Transverse colon (tissue), 4 donors: ENCODE measurements around the gene RUNX1.

ENCODE experiments used
- CTCF ChIP-seq, 5 experiments: fragments of 200-600 bp in 3 of 5; fragments of 450-650 bp in 2 of 5; sonication (generic) in 3 of 5; IDR thresholded peaks; 1 replicate in 2 of 5; 2 replicates in 3 of 5; pipeline ENCODE4 v1.5.1; 2016 to 2017; ENCODE audit warnings: antibody characterized with exemption in 5 of 5, inconsistent platforms in 3 of 5, mild to moderate bottlenecking in 2 of 5, moderate library complexity in 1 of 5
- EP300 ChIP-seq: sonication (generic); formaldehyde crosslinking; IDR thresholded peaks from one replicate; pipeline ENCODE4 v1.6.1; 2017; ENCODE audit warnings: antibody characterized with exemption, low read depth
- POLR2A ChIP-seq: fragments of 450-650 bp; IDR thresholded peaks from one replicate; pipeline ENCODE4 v1.6.1; 2016; ENCODE audit warnings: antibody characterized with exemption, mild to moderate bottlenecking, moderate library complexity
- POLR2AphosphoS5 ChIP-seq, 3 donors: sonication (generic); formaldehyde crosslinking; IDR thresholded peaks; one replicate each; pipeline ENCODE4 v1.6.1; 2016; ENCODE audit warnings: antibody characterized with exemption in 3 of 3

GRCh38 chr21:35050348-35051286 lies 1.5 kb upstream of the RUNX1 start:
- no peak for TF ChIP-seq CTCF (IDR thresholded peaks at IDR 0.05)
- no peak for TF ChIP-seq POLR2A
- peak; percentile 15 to 46 (median 30) for TF ChIP-seq POLR2AphosphoS5 (IDR thresholded peaks at IDR 0.05)
- no peak for TF ChIP-seq EP300
